Type B pancreatic cell (in vitro differentiated cells): ENCODE measurements around the gene CFAP221. TPM values are rescaled to one million over a fixed set of nuclear protein-coding genes. Genes with fewer than 3 reads are reported as not detected.

Experiments
- DNase-seq: peaks from one replicate; pipeline ENCODE4 v3.0.0; 2021; ENCODE audit warnings: mixed read lengths; ENCODE audit not compliant: unreplicated experiment; ENCODE audit errors: extremely low spot score
- H3K27ac Mint-ChIP-seq: 2 replicates; pipeline ENCODE4 v1.8.0; 2021; ENCODE audit warnings: mild to moderate bottlenecking, mixed read lengths
- H3K27me3 Mint-ChIP-seq: 2 replicates; pipeline ENCODE4 v1.8.0; 2021; ENCODE audit warnings: mixed read lengths
- H3K36me3 Mint-ChIP-seq: 2 replicates; pipeline ENCODE4 v1.8.0; 2021; ENCODE audit warnings: mixed read lengths
- H3K4me1 Mint-ChIP-seq: one replicate; pipeline ENCODE4 v1.8.0; 2021; ENCODE audit warnings: mixed read lengths; ENCODE audit not compliant: unreplicated experiment
- H3K4me3 Mint-ChIP-seq: 2 replicates; pipeline ENCODE4 v1.8.0; 2021; ENCODE audit warnings: mild to moderate bottlenecking, mixed read lengths
- H3K9me3 Mint-ChIP-seq: 2 replicates; pipeline ENCODE4 v1.8.0; 2021; ENCODE audit warnings: mixed read lengths
- total RNA-seq: library from RNA; stranded (reverse); gene quantifications from 2 replicates; pipeline ENCODE4 v1.2.1, GENCODE V29; 2021; ENCODE audit warnings: low replicate concordance
- TF ChIP-seq, protein P1 (sequence below): fragments of 200-600 bp; sonication (generic); conservative IDR thresholded peaks from 2 replicates; pipeline ENCODE4 v1.5.0; 2021; ENCODE audit warnings: antibody characterized with exemption, mild to moderate bottlenecking

Gene CFAP221
- total RNA-seq, 1 donor from 2014 or later: 4.8 TPM

DNA sequence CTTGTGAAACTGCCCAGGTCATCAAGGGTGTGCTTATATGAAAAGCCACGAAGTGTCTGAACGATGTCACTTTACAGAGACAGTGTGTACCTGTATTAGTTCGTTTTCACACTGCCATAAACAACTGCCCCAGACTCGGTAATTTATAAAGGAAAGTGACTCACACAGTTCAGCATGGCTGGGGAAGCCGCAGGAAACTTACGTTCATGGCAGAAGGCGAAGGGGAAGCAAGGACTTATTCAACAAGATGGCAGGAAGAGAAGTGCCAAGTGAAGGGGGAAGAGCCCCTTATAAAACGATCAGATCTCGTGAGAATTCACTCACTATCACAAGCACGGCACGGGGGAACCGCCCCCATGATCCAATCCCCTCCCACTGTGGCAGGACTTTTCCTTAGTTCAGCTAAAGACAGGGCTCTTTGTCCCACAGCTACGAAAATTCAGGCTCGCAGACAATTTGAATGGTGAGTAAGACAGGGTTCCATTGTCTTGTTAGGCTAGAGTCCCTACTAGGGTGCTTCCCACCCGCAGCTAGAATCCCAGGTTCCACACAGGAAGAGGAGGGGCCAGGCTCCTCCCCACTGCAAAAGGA is 154.9 kb downstream of the CFAP221 start:
- DNase-seq: no peak
- TF ChIP-seq, protein P1, sequence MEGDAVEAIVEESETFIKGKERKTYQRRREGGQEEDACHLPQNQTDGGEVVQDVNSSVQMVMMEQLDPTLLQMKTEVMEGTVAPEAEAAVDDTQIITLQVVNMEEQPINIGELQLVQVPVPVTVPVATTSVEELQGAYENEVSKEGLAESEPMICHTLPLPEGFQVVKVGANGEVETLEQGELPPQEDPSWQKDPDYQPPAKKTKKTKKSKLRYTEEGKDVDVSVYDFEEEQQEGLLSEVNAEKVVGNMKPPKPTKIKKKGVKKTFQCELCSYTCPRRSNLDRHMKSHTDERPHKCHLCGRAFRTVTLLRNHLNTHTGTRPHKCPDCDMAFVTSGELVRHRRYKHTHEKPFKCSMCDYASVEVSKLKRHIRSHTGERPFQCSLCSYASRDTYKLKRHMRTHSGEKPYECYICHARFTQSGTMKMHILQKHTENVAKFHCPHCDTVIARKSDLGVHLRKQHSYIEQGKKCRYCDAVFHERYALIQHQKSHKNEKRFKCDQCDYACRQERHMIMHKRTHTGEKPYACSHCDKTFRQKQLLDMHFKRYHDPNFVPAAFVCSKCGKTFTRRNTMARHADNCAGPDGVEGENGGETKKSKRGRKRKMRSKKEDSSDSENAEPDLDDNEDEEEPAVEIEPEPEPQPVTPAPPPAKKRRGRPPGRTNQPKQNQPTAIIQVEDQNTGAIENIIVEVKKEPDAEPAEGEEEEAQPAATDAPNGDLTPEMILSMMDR: no peak
- Mint-ChIP-seq H3K4me1 (peaks cover 37% of the 10 kb centered on the region), H3K36me3 (no peaks in the 10 kb centered on the region), H3K4me3 (no peak overlapping the region), H3K27ac (no peak overlapping the region), H3K27me3 (peaks cover 4% of the 10 kb centered on the region), H3K9me3 (no peaks in the 10 kb centered on the region)

DNA sequence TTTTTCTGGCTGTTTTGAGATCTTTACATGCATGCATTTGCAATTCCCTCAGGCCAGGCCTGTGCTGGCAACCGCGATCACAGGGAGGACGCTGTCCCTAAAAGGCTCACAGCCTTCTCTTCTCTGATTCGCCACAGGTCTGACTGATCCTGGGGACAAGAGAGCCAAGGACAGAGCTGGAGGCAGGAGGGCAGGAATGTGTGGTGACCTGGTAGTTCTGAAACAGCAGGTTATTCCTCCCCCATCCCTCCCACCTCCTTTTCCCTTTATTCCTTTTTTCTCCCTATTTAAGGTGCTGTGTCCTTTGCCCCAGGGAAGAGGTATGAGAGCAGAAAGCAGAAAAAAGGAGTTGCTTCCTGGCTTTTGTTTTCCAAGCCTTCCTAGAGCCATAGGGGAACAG is 156.6 kb downstream of the CFAP221 start:
- no peaks in the 10 kb centered on the region for H3K36me3 Mint-ChIP-seq
- no peak for DNase-seq

DNA sequence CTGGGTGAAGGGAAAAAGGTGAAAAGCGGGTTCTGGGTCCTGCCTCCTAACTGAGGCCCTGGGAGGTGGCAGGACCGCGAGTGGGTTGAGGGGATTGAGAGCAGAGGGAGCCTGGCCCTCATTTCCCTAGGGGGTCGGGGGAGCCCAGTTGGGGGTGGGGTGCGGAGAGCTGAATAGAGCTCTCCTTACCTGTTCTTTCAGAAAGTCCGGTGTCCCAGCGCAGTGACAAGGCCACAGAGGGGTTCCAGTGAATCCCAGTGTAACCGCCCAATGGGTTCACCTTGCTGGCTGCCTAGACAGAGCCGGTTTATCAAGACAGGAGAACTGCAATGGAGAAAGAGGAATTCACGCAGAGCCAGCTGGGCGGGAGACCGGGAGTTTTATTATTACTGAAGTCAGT is 157.1 kb downstream of the CFAP221 start:
- TF ChIP-seq, protein P1: no peak
- no peaks in the 10 kb centered on the region for H3K9me3 Mint-ChIP-seq
- peaks cover 27% of the 10 kb centered on the region for H3K4me1 Mint-ChIP-seq
- H3K27me3 Mint-ChIP-seq: peaks cover 4% of the 10 kb centered on the region
- H3K36me3 Mint-ChIP-seq: no peaks in the 10 kb centered on the region
- DNase-seq: no peak
- H3K4me3 Mint-ChIP-seq: peak overlapping the region; percentile 23
- H3K27ac Mint-ChIP-seq: peak overlapping the region; percentile 50

More for the DNA sequence above, 156.6 kb downstream of the CFAP221 start:
- H3K4me1 Mint-ChIP-seq: peaks cover 27% of the 10 kb centered on the region
- H3K27me3 Mint-ChIP-seq: peaks cover 4% of the 10 kb centered on the region
- H3K9me3 Mint-ChIP-seq: no peaks in the 10 kb centered on the region
- TF ChIP-seq, protein P1: no peak
- no peak overlapping the region for H3K4me3 Mint-ChIP-seq
- H3K27ac Mint-ChIP-seq: peak overlapping the region; percentile 50

GRCh38 chr2:119702203-119702917 is 158.1 kb downstream of the CFAP221 start:
- Mint-ChIP-seq H3K27me3 (peaks cover 4% of the 10 kb centered on the region), H3K36me3 (no peaks in the 10 kb centered on the region), H3K4me1 (peaks cover 23% of the 10 kb centered on the region), H3K4me3 (no peak overlapping the region), H3K9me3 (no peaks in the 10 kb centered on the region), H3K27ac (peak overlapping the region; percentile 11)
- TF ChIP-seq, protein P1: no peak
- no peak for DNase-seq

- peaks cover 19% of the 10 kb centered on the region for H3K4me1 Mint-ChIP-seq
- TF ChIP-seq, protein P1: peak; percentile 96
- no peaks in the 10 kb centered on the region for H3K9me3 Mint-ChIP-seq
- no peaks in the 10 kb centered on the region for H3K36me3 Mint-ChIP-seq
- no peak overlapping the region for H3K27ac Mint-ChIP-seq
- no peak overlapping the region for H3K4me3 Mint-ChIP-seq
- peaks cover 4% of the 10 kb centered on the region for H3K27me3 Mint-ChIP-seq
- no peak for DNase-seq
These were observed 158.7 kb downstream of the CFAP221 start for GRCh38 chr2:119702918-119703401.
